ENCODE measurements around the gene FRK. TPM values are rescaled to one million over a fixed set of nuclear protein-coding genes. Genes with fewer than 3 reads are reported as not detected.
A peak's percentile ranks its signal among the peaks of the same experiment; 100 is the strongest.

Gene FRK
- total RNA-seq, 5 donors from 2014 or later (not counting 1 experiment from before 2014, with no cell fraction given) = 0.02 to 0.07 (median 0.06) TPM

- H3K27me3 Mint-ChIP-seq = peaks cover 10 to 23% of the 10 kb centered on the region in 2 donors
- CTCF ChIA-PET = interaction anchor here (0.8 to 2.5 kb wide), 6 partner anchors 66 to 197 kb away, joined by 3 to 16 read pairs (median 6); no protein-coding TSS in a partner anchor
- POLR2A ChIA-PET = interaction anchor here (0.5 to 0.6 kb wide), 3 partner anchors 12 to 86 kb away, joined by 3 to 5 read pairs (median 5); no protein-coding TSS in a partner anchor
- Histone ChIP-seq H3K36me3 (ENCODE audit: control insufficient read depth in 2 of 2, extremely low read depth in 1 of 2, insufficient read depth in 1 of 2, low read length in 1 of 2) (no peaks in the 10 kb centered on the region), H3K4me3 (ENCODE audit: control insufficient read depth in 1 of 2, extremely low read depth in 1 of 2, low read length in 1 of 2) (no peak overlapping the region), H3K4me1 (ENCODE audit: control insufficient read depth in 1 of 2, extremely low read depth in 1 of 2, insufficient read depth in 2 of 2, low read length in 2 of 2) (no peaks in the 10 kb centered on the region), H3K9me3 (no peaks in the 10 kb centered on the region), H3K27me3 (replicated peaks in 1 of 2; ENCODE audit: control insufficient read depth in 2 of 2, extremely low read depth in 1 of 2, insufficient read depth in 2 of 2, low read length in 1 of 2) (no peaks in the 10 kb centered on the region), H3K27ac (ENCODE audit: low read length) (no peak overlapping the region)
- no CpG with 5 or more reads among the region's 3 CpGs for whole genome bisulfite sequencing (ENCODE audit: insufficient coverage)
- ATAC-seq (replicated peaks in 1 of 4) = peak in 1 of 4 experiments; percentile 44
- H3K27ac Mint-ChIP-seq = no peak overlapping the region
- H3K4me1 Mint-ChIP-seq = peaks cover 0 to 6% (median 4%) of the 10 kb centered on the region in 3 donors
- no peak overlapping the region for H3K4me3 Mint-ChIP-seq
- no peaks in the 10 kb centered on the region for H3K9me3 Mint-ChIP-seq
- DNase-seq = no peak
- H3K36me3 Mint-ChIP-seq = no peaks in the 10 kb centered on the region
Measured at GRCh38 chr6:116011520-116011919, 49.2 kb downstream of the FRK start.

GRCh38 chr6:116010790-116011401 is 49.8 kb downstream of the FRK start:
- H3K4me3 ChIP-seq (ENCODE audit: control insufficient read depth in 1 of 2, extremely low read depth in 1 of 2, low read length in 1 of 2) = no peak overlapping the region
- Mint-ChIP-seq H3K4me1 (peaks cover 0 to 6% (median 4%) of the 10 kb centered on the region in 3 donors), H3K9me3 (no peaks in the 10 kb centered on the region), H3K36me3 (no peaks in the 10 kb centered on the region), H3K27me3 (peaks cover 10 to 23% of the 10 kb centered on the region in 2 donors), H3K4me3 (no peak overlapping the region), H3K27ac (no peak overlapping the region)
- peak in 31 of 35 experiments; percentile 1 to 58 (median 20) for DNase-seq
- ChIA-PET CTCF (interaction anchor here (0.8 to 2.5 kb wide), 6 partner anchors 67 to 198 kb away, joined by 3 to 16 read pairs (median 6); no protein-coding TSS in a partner anchor), POLR2A (interaction anchor here in 1 of 2 donors (0.5 to 0.6 kb wide), 2 partner anchors 86 to 87 kb away, joined by 3 to 5 read pairs; no protein-coding TSS in a partner anchor)
- 0% methylated on average over 1 of the region's 3 CpGs for WGBS (ENCODE audit: insufficient coverage)
- no peaks in the 10 kb centered on the region for H3K36me3 ChIP-seq (ENCODE audit: control insufficient read depth in 2 of 2, extremely low read depth in 1 of 2, insufficient read depth in 1 of 2, low read length in 1 of 2)
- peak in 1 of 4 experiments; percentile 38 for ATAC-seq (replicated peaks in 1 of 4)
- no peaks in the 10 kb centered on the region for H3K9me3 ChIP-seq
- no peaks in the 10 kb centered on the region for H3K27me3 ChIP-seq (replicated peaks in 1 of 2; ENCODE audit: control insufficient read depth in 2 of 2, extremely low read depth in 1 of 2, insufficient read depth in 2 of 2, low read length in 1 of 2)
- H3K4me1 ChIP-seq (ENCODE audit: control insufficient read depth in 1 of 2, extremely low read depth in 1 of 2, insufficient read depth in 2 of 2, low read length in 2 of 2) = no peaks in the 10 kb centered on the region
- H3K27ac ChIP-seq (ENCODE audit: low read length) = no peak overlapping the region

GRCh38 chr6:116010386-116010785 is 50.3 kb downstream of the FRK start:
- DNase-seq = no peak

GRCh38 chr6:116008470-116009243 is 52.0 kb downstream of the FRK start:
- CTCF ChIA-PET = interaction anchor here in 1 of 2 donors (1.3 kb wide), 1 partner anchor 88 kb away, joined by 4 read pairs; no protein-coding TSS in a partner anchor
- H3K36me3 Mint-ChIP-seq = no peaks in the 10 kb centered on the region
- no peak for DNase-seq

More at GRCh38 chr6:116010386-116010785, 50.3 kb downstream of the FRK start:
- WGBS (ENCODE audit: insufficient coverage) = 100% methylated on average over 1 of the region's 3 CpGs
- H3K4me3 Mint-ChIP-seq = no peak overlapping the region
- Histone ChIP-seq H3K27me3 (replicated peaks in 1 of 2; ENCODE audit: control insufficient read depth in 2 of 2, extremely low read depth in 1 of 2, insufficient read depth in 2 of 2, low read length in 1 of 2) (no peaks in the 10 kb centered on the region), H3K4me1 (ENCODE audit: control insufficient read depth in 1 of 2, extremely low read depth in 1 of 2, insufficient read depth in 2 of 2, low read length in 2 of 2) (no peaks in the 10 kb centered on the region), H3K9me3 (no peaks in the 10 kb centered on the region), H3K4me3 (ENCODE audit: control insufficient read depth in 1 of 2, extremely low read depth in 1 of 2, low read length in 1 of 2) (no peak overlapping the region), H3K36me3 (ENCODE audit: control insufficient read depth in 2 of 2, extremely low read depth in 1 of 2, insufficient read depth in 1 of 2, low read length in 1 of 2) (no peaks in the 10 kb centered on the region), H3K27ac (ENCODE audit: low read length) (no peak overlapping the region)
- ChIA-PET CTCF (interaction anchor here (2.4 to 2.5 kb wide), 2 partner anchors 86 to 87 kb away, joined by 12 to 16 read pairs; no protein-coding TSS in a partner anchor), POLR2A (no interaction called here)
- H3K4me1 Mint-ChIP-seq = peaks cover 0 to 6% (median 4%) of the 10 kb centered on the region in 3 donors
- H3K27ac Mint-ChIP-seq = no peak overlapping the region
- H3K27me3 Mint-ChIP-seq = peaks cover 10 to 18% of the 10 kb centered on the region in 2 donors
- H3K36me3 Mint-ChIP-seq = no peaks in the 10 kb centered on the region
- no peak for ATAC-seq (replicated peaks in 1 of 4)
- no peaks in the 10 kb centered on the region for H3K9me3 Mint-ChIP-seq

GRCh38 chr6:116004841-116005815 is 55.6 kb downstream of the FRK start:
- peaks cover 0 to 8% of the 10 kb centered on the region in 2 experiments for H3K27me3 ChIP-seq (replicated peaks in 1 of 2; ENCODE audit: control insufficient read depth in 2 of 2, extremely low read depth in 1 of 2, insufficient read depth in 2 of 2, low read length in 1 of 2)
- Mint-ChIP-seq H3K4me3 (no peak overlapping the region), H3K27me3 (peaks cover 0 to 5% of the 10 kb centered on the region in 2 donors), H3K36me3 (no peaks in the 10 kb centered on the region), H3K27ac (no peak overlapping the region), H3K9me3 (no peaks in the 10 kb centered on the region), H3K4me1 (no peaks in the 10 kb centered on the region)
- ChIA-PET POLR2A (no interaction called here), CTCF (interaction anchor here (0.7 to 1.2 kb wide), 2 partner anchors 14 to 1381 kb away, joined by 3 to 4 read pairs; no protein-coding TSS in a partner anchor)
- no peaks in the 10 kb centered on the region for H3K4me1 ChIP-seq (ENCODE audit: control insufficient read depth in 1 of 2, extremely low read depth in 1 of 2, insufficient read depth in 2 of 2, low read length in 2 of 2)
- no CpG with 5 or more reads among the region's 4 CpGs for WGBS (ENCODE audit: insufficient coverage)
- no peak overlapping the region for H3K27ac ChIP-seq (ENCODE audit: low read length)
- no peaks in the 10 kb centered on the region for H3K36me3 ChIP-seq (ENCODE audit: control insufficient read depth in 2 of 2, extremely low read depth in 1 of 2, insufficient read depth in 1 of 2, low read length in 1 of 2)
- no peak overlapping the region for H3K4me3 ChIP-seq (ENCODE audit: control insufficient read depth in 1 of 2, extremely low read depth in 1 of 2, low read length in 1 of 2)
- ATAC-seq (replicated peaks in 1 of 4) = no peak
- no peaks in the 10 kb centered on the region for H3K9me3 ChIP-seq
- no peak for DNase-seq

More at GRCh38 chr6:116008470-116009243, 52.0 kb downstream of the FRK start:
- H3K27me3 Mint-ChIP-seq = peaks cover 0 to 5% of the 10 kb centered on the region in 2 donors
- no peak overlapping the region for H3K4me3 Mint-ChIP-seq
- ATAC-seq (replicated peaks in 1 of 4) = no peak
- Histone ChIP-seq H3K27ac (ENCODE audit: low read length) (no peak overlapping the region), H3K27me3 (replicated peaks in 1 of 2; ENCODE audit: control insufficient read depth in 2 of 2, extremely low read depth in 1 of 2, insufficient read depth in 2 of 2, low read length in 1 of 2) (no peaks in the 10 kb centered on the region), H3K9me3 (no peaks in the 10 kb centered on the region), H3K36me3 (ENCODE audit: control insufficient read depth in 2 of 2, extremely low read depth in 1 of 2, insufficient read depth in 1 of 2, low read length in 1 of 2) (no peaks in the 10 kb centered on the region), H3K4me1 (ENCODE audit: control insufficient read depth in 1 of 2, extremely low read depth in 1 of 2, insufficient read depth in 2 of 2, low read length in 2 of 2) (no peaks in the 10 kb centered on the region), H3K4me3 (ENCODE audit: control insufficient read depth in 1 of 2, extremely low read depth in 1 of 2, low read length in 1 of 2) (no peak overlapping the region)
- POLR2A ChIA-PET = no interaction called here
- 50% methylated on average over 2 of the region's 6 CpGs for WGBS (ENCODE audit: insufficient coverage)
- peaks cover 0 to 6% (median 4%) of the 10 kb centered on the region in 3 donors for H3K4me1 Mint-ChIP-seq
- no peak overlapping the region for H3K27ac Mint-ChIP-seq
- H3K9me3 Mint-ChIP-seq = no peaks in the 10 kb centered on the region
